Measurements from ENCODE around the gene FXN.
"Not testable (repeated sequence)": the region's sequence is repeated elsewhere in the genome, so short reads cannot be mapped to it uniquely, and the experiment has no call there.

FXN gene

DNA sequence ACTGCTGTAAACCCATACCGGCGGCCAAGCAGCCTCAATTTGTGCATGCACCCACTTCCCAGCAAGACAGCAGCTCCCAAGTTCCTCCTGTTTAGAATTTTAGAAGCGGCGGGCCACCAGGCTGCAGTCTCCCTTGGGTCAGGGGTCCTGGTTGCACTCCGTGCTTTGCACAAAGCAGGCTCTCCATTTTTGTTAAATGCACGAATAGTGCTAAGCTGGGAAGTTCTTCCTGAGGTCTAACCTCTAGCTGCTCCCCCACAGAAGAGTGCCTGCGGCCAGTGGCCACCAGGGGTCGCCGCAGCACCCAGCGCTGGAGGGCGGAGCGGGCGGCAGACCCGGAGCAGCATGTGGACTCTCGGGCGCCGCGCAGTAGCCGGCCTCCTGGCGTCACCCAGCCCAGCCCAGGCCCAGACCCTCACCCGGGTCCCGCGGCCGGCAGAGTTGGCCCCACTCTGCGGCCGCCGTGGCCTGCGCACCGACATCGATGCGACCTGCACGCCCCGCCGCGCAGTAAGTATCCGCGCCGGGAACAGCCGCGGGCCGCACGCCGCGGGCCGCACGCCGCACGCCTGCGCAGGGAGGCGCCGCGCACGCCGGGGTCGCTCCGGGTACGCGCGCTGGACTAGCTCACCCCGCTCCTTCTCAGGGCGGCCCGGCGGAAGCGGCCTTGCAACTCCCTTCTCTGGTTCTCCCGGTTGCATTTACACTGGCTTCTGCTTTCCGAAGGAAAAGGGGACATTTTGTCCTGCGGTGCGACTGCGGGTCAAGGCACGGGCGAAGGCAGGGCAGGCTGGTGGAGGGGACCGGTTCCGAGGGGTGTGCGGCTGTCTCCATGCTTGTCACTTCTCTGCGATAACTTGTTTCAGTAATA, at the start of gene FXN:
Gene FXN, plus strand, starts transcription at position 315 of the 871 bp plus-strand sequence. Its CDS starts 31 bp downstream, at position 346.
- DNase-seq: peak; percentile 89

DNA sequence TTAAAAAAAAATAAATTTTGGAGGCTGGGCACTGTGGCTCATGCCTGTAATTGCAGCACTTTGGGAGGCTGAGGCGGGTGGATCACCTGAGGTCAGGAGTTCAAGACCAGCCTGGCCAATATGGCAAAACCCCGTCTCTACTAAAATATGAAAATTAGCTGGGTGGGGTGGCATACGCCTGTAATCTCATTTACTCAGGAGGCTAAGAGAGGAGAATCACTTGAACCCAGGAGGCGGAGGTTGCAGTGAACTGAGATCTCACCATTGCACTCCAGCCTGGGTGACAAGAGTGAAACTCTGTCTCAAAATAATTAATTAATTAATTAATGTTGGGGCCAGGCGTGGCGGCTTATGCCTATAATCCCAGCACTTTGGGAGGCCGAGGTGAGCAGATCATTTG, 48.6 kb upstream of the FXN start:
- not testable (repeated sequence) for DNase-seq

DNA sequence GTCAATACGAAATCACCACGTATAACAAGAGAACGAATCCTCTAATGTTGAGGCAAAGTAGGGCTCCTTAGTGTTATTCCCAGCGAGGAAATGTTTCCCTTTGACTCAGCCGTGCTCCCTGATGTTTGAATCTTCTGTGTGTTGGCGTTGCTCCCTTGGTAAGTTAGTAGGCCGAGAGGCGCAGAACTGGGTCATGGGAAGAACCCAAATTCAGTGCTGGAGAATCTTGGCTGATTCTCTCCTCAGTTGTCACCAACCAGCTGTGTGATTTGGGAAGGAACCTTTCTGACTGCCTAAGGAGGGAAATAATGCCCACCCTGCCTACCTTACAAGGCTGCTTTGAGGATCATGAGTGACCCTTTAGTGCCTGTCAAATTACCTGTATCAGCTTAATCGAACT, 44.1 kb upstream of the FXN start:
- DNase-seq: no peak

DNA sequence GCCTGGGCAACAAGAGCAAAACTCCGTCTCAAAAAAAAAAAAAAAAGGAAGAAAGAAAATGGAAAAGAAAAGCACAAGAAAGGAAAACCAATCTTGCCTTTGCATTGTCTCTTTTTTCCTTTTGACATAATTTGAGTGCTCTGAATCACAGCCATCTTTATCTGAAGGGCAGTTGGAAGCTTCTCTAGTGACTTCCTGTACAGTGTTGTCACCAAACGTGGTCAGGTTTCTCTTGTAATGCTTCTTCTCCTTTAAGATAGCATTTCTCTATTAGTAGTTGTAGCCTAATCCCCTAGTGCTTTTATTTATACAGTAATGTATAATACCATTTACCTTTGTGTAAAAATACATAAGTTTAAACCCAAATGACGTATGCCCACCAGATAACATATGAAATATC, 39.8 kb upstream of the FXN start:
- DNase-seq: no peak

DNA sequence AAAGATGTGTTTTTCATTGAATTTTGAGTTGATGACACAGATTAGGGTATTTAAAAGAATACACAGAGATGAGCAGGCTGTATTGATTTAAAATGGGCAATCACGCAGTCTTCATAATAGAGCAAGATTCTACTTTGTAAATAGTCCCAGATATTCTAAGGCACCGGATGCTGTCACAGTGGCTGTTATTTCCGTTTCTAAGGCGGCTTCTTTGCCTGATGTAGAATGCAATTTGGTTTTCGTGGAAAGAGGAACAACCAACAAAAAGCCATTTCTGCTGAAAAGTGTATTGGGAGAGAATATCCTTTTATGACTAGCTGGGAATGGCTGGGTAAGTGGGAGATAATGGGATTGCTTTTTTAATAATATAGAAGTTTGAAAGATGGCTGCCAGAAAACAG, 39.1 kb upstream of the FXN start:
- no peak for DNase-seq

DNA sequence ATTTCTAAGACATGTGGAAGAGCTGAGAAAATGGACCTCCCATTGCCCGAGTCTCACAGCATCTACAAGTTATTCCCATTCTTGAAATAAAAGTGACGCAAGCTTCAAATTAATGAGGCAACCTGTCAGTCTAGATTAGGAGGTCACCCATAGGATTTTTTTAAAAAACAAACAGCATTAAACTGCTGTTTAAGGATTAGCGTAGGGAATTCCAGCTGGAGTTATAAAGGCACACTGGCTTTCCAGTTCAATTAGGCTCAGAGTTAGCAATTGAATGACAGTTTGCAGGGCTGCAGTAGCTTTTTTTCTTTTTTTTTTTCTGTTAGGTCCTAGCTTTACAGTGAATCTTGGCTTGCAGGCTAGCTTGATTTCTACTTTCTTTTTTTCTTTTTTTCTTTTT, 37.9 kb upstream of the FXN start:
- DNase-seq: no peak

DNA sequence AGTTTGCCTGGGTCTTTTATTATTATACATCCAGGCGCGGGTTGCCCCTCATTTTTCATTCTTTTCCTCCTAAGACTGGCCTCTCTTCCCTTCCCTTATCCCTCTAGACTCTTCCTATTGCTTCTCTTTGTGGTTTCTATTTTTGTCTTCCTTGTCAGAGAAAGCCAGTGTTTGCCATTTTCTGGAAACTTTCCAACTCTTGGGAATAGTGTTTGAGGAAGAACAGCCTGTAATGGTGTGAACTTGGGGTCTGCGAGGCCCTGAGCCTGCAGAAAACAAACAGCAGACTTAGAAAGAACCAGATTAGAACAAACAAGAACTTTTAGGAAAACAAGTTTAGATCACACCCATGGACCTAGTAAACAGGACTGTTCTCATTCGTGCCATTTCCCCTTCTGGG, 37.2 kb upstream of the FXN start:
- DNase-seq: no peak

DNA sequence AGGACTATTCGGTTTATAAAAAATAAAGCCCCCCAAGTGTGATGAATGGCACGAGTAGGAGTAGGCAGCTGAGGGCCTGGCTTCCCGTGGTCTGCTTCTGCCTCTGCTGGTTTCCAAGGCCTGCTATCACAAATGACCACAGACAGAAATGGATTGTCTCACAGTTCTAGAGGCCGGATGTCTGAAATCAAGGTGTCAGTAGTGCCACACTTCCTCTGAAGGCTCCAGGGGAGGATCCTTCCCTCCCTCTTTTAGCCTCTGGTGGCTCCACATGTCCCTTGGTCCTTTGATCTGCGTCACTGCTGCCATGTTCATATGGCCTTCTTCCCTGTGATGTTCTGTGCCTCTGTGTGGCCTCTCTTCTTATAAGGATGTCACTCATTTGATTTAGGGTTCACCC, 36.7 kb upstream of the FXN start:
- DNase-seq: no peak

DNA sequence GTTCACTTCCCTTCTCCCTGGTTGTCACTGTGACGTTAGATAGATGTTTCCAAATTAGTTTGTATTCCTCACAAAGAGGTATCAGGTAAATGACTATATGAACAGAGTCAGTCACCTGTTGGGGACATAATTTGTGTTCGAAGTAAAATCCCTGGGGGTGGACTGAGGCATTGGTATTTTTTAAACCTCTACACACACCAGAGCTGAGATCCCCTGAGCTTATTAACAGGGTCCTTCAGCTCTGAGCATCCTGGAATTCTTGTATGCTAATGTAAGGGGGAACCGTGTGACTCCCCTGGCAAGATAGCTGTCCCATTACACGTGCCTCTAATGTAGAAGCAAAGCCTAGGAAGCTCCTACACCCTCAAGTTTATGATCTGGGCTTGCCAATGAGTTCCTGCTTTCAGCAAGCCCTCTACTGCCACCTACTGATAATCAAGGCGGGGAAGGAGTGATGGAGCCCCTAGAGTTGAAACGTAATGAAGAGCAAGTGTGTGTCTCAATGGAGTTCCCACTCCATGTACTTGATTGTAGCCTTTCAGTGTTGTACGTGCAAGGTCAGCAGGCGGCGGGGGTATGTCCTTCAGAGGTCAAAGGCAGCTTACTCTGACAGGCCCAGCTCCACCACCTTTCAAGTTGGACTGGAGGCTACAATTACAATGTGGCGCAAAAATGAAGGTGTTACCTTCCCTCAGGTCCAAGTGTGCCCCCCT, 36.0 kb upstream of the FXN start:
- peak; percentile 54 for DNase-seq

DNA sequence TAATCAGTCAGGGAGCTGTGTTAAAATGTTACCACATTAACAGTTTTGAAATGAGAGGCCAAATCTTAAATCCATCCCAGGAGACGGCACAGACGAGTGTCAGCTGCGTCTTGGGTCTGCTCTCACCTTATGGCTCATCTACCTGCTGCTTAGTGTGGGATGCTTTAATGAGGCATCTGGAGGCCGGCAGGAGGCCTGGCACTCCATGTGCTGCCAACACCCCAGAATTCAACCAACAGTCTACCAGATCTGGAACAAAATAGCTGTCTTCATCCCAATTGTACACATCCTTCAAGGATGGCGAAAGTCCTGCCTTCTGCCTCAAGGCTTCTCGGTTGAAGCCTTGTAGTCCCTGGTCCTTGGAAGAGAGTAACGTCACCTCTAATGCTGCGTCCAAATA, 33.6 kb upstream of the FXN start:
- DNase-seq: no peak

DNA sequence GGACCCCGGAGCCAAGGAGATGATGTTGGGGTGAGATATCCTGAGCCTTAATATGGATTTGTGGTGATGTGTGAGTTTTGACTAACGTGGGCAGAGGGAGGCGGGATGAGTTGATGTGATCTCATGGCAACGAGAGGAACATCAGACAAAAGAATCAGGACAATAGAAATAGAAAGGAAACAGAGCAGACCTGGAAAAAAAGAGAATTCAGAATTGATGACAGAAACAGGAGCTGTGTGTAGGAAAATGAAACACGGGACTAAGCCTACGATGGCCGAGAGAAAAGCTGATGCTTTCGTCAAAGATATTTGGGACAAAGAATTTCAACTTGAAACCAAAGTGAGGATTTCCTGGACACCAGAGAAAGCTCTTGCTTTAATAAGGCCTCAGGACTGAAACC, 32.5 kb upstream of the FXN start:
- no peak for DNase-seq

DNA sequence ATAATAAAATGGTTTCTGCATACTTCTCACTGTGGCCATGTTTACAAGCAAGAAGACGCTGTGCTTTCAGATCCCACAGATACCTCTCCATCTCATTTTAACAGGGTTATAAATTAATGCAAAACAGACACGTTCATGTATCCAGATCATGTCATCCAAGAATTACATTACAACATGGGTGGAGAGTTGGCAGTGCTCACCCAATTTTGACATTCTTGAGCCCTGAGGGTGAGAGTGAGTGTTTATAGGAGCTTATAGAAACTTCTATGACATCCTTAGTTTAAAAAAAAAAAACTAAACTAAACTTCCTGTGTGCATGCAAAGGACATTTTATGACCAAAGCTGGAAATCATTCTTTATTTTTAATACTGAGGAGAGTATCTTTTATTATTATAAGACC, 30.7 kb upstream of the FXN start:
- no peak for DNase-seq

DNA sequence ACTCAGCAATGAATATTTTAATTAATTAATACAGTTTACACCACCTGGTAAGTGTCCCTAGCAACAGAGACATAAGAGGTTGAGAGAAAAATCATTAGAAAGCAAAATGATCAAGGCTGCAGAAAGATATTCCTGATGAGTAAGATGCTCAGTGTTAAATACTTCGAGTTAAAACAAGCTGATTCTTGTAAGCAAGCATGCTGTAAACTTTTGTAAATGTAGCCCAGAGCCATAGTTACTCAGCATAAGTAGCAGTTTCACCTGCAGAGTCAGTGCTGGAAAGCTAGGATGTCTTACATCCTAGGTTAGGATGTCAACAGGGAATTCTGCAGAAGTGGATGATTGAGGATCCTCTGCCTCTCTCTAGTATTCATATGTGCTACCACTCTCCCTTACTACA, 25.8 kb upstream of the FXN start:
- DNase-seq: no peak

DNA sequence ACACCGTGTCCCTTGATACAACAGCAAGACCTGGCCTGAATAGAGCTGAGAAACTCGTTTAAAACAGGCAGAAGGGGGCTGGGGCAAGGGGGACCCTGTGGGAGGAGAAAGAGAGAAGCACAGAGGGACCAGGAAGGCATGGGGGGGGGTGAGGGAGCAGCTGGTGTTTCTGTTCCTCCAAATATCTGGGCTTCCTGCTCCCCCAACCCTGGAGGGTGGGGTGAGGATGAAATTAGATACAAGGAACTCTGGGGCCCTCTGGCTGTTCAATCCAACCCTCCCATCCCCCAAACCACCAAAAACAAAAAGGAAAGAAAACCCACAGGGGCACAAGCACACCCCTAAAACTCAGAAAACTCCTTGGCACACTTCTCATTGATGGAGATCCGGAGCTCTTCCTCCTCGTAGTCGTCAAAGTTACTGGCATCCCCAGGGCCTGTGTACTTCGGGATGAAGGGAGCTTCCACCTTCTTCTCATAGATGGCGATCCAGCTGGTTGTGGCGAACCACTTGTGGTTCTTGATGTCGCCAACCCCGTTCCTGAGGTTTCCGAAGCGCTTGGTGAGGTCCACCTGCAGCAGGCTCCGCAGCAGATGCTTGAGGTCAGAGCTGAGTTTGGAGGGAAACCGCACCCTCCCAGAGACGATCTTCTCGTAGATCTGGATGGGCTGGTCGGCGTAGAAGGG, 22.7 kb upstream of the FXN start:
- no peak for DNase-seq

DNA sequence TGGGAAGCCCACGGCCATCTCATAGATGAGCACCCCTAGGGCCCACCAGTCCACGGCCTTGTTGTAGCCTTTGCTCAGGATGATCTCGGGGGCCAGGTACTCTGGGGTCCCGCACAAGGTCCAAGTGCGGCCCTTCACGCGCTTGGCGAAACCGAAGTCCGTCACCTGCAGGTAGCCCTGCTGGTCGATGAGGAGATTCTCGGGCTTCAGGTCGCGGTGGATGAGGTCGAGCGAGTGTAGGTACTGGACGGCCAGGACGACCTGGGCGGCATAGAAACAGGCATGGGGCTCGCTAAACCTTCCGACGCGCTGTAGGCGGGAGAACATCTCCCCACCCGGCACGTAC, 22.2 kb upstream of the FXN start:
- no peak for DNase-seq

DNA sequence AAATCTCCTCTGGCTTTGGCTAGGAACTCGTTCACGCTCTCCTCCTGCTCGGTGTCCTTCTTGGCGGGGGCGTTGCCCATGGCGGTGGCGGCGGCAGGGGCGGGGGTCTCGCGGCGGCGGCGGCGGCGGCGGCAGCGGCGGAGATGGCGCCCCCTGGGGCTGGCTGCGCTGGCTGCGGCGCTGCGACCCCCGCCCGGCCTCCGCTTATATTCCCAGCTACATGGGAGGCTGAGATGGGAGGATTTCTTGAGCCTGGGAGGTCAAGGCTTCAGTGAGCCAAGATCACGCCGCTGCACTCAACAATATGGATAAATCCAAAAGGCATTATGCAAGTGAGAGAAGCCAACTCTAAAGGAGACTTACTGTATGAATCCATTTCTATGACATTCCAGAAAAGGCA, 21.5 kb upstream of the FXN start, which contains the start of gene PRKACG:
Gene PRKACG, minus strand, starts transcription at position 101 of the 400 bp plus-strand sequence. Its CDS starts 21 bp downstream, at position 80.
- no peak for DNase-seq

DNA sequence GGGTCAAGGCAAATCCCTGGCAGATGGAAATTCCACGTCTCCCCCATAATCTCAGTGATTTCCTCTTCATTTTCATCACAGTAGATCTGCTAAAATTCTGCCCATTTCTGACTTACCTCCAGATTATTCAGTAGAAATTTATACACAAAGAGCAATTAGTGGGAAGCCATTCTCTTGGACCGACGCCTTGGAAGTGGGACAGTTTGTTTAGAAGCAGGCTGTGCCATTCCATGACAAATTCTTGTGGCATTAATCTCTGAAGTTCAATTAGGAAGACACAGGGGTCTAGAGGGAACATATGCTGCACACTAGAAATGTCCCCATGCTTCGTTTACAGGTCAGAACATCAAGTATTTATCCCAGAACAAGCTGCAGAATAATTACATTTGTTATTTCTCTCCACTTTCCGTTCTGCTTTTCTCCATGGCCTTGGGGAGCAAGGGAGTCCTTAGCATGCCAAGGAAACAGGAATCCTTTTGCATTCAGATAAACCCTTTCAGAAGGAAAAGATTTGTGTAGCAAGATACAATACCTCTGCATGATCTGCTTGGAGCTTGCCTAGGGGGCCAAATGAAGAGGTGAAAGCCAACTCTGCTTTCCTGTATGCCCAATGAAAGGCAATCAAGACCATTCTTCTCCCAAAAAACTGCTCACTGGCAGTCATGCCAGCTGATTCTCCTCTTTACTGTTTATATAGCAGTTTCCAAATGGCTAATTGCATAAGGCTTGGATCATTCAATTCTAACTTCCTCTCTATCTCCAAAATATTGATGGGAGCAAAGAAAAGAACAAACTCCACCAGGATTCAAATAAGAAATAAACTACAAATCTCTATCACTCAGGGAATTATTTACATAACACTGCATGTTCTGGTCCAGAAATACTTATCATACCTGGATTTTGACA, 19.1 kb upstream of the FXN start:
- DNase-seq: no peak

DNA sequence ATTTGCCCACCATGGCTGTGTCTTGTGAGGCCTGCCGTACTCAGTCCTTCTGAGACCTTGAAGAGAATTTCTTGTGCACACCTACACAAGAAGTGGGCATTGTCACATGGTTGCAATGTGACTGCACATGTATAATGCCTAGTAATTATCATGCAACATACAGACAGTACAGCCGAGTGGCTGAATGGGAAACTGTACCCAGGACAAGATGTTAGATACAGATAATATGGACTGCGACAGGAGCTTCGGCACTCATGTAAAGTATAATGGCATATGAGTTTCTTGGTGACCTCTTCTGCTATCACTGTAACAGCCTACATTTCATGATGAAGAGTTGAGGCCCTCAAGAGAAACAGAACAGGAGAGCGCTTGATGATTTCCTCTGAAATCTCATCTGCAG, 16.8 kb upstream of the FXN start:
- no peak for DNase-seq

DNA sequence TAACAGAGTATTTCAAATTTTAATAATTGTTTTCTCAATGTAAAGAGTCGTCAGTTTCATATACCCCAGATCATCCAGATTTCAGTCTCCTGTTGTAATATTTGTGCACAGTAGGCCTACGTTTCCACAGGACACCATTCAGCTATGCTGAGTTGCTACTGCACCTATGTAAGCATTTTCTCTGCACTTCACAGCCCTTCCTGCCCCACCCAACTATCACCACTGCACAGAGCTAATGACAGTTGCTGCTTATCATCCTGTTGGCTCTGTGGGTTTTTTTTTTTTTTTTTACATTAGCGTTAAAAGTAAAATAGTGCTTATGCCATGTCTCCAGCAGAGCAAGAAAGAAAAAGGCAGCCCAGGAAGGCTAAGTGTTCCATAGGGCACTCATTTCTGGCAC, 15.7 kb upstream of the FXN start:
- DNase-seq: no peak

DNA sequence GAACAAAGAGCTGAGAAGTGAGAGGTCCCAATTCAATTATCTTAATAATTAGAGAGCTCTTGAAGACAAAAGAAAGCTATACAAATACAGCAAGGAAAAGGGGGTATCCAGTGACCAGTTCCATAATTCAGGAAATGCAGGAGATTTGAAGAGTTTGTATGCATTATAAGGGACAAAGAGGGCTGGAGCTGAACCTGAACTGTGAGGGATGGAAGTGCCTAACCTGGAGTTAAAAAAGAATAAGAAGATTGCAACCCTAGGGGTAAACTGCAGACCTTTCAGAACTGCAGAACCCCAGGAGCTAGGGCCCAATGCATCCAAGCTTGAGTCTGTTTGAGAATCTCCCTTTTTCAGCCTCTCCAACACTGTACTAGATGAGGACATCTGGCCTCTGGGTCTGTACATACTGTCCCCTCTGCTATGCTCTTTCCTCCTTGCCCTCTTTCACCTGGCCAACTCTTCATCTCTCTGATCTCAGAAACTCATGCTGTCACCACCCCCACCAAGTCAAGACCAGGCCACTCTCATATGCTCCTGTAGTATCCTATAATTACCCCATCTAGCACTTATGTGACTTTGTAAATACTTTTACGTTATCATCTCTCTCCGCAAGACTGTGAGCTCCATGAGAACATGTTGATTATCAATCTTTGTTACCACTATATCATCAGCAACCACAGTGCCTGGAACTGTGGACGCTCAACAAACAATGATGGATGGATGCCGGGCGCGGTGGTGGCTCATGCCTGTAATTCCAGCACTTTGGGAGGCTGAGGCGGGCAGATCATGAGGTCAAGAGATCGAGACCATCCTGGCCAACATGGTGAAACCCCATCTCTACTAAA, 15.0 kb upstream of the FXN start:
- no peak for DNase-seq

DNA sequence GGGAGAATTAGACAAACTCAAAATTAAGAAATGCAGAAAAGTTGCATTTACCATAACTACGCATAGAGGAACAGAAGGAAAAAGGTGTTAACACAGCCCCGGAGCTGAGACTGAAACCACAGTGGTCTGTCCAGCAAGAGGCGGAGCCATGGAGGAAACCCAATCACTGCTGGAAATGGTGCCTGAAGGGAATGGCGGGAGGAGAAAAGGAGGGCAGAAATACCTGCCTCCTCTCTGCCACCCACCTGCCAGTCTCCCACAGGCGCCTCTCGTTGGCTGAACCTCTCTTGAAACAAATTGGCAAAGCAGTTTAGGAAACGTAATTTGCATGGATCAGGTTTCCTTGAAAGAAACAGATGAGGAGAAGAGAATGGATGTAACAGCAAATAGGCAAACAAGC, 11.9 kb upstream of the FXN start:
- DNase-seq: no peak

All from activated CD4-positive, CD25-positive, alpha-beta regulatory T cell treated with anti-CD3 and anti-CD28 coated beads, Interleukin-2, amount 50 U/mL, for 72 hours (primary cell).